T-helper 2 cell (primary cell): ENCODE results near the gene ENOX1.
"Not testable (repeated sequence)": the region's sequence is repeated elsewhere in the genome, so short reads cannot be mapped to it uniquely, and the experiment has no call there.

ENCODE experiments used
- DNase-seq, 5 experiments: peaks; one replicate each; pipeline versions ENCODE4 v3.0.0 to v3.0.0-alpha.2; 2012 to 2022
- total RNA-seq, 2 donors: gene quantifications; one replicate each; lab custom pipeline; 2026; lab: John Stamatoyannopoulos, UW

Gene ENOX1
- total RNA-seq, result 0 to 0.13 reads per million in 2 donors

- DNase-seq, result peak in 3 of 5 experiments; percentile 4 to 37 (median 5)
Measured at GRCh38 chr13:43786766-43787517, at the start of gene ENOX1. TSS of gene ENOX1 (minus strand) at chr13:43786972.

DNA sequence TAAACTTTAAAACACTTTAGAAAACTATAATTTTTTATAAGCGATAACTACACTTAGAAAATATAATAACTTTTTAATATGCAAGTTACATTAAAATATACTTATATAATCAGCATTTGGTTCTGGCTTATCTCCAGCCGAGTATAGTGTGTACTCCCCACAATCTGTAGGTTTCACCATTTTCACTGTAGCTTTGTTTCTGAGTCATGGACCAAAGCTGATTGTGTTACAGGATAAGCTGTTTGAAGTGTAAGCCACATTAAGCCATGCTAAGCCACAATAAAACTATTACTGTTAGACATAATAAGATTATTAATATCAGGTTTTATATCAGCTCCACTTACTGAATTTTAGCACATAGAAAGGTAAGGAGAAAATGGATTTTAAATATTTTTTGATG lies 48.9 kb upstream of the ENOX1 start:
- DNase-seq, result no peak

GRCh38 chr13:43831088-43831487 lies 44.3 kb upstream of the ENOX1 start:
- DNase-seq, result no peak

- no peak for DNase-seq
Measured at GRCh38 chr13:43830497-43830881, 43.7 kb upstream of the ENOX1 start.

DNA sequence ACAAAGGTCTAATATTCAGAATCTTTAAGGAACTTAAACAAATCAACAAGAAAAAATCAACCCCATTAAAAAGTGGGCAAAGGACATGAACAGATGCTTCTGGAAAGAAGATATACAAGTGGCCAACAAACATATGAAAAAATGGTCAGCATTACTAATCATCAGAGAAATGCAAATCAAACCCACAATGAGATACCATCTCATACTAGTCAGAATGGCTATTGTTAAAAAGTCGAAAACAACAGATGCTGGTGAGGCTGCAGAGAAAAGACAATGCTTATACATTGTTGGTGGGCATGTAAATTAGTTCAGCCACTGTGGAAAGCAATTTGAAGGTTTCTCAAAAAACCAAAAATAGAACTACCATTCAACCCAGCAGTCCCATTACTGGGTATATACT lies 37.9 kb upstream of the ENOX1 start:
- not testable (repeated sequence) for DNase-seq

DNA sequence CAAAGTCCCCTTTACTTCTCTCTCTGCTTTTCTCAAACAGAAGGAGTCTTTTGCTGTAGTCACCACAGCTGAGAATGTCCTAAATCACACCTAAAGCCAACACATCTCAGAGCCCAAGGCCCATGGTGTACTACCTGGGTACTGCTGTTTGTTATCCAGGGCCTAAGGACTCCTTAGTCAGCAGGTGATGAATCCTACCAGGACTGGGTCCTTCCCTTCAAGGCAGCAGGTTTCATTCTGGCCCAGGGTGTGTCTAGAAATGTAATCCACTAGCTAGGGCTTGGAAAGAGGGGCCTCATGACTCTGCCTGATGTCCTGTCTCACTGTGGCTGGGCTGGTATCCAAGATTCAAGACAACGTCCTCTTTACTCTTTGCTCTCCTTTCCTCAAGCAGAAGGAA lies 36.2 kb upstream of the ENOX1 start:
- DNase-seq, result no peak

DNA sequence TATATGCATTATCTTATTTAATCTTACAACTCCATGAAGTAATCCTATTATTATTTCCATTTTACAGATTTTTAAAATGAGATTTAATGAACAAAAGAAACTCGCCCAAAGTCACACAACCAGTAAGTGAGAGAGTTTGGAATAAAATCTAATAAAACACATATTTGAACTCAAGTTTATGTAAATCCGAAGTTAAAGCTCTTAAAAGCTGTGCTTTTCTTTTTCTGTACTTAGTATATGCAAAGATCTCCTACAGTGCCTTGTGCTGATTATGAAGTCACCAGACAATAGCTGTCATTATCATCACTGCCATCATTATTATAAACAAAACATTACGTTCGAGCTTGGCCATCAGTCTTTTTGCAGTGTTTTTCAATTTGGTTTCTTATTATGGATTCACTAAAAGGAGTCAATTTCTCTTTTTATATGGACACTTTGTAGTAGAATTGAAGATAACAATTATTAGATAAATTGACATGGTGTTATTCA lies 29.7 kb upstream of the ENOX1 start:
- DNase-seq, result no peak

DNA sequence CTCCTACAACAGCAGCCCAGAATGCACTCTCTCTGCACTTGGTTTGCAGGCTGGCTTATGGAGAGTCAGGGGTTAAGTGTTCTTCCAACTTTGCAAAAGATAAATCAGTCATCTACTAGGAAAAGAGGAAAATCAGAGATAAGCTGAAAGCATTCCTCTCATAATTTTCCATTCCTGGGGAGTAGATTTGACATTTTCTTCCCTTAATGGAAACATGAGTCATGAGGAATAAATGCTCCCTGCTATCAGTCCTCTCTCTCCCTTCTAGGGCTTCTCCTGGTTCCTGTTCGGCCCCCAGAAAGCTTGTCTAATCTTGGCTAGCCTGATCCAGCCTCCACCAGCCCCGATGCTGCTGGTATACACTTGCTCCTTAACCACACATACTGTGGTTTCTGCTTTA lies 28.4 kb upstream of the ENOX1 start:
- DNase-seq, result no peak

DNA sequence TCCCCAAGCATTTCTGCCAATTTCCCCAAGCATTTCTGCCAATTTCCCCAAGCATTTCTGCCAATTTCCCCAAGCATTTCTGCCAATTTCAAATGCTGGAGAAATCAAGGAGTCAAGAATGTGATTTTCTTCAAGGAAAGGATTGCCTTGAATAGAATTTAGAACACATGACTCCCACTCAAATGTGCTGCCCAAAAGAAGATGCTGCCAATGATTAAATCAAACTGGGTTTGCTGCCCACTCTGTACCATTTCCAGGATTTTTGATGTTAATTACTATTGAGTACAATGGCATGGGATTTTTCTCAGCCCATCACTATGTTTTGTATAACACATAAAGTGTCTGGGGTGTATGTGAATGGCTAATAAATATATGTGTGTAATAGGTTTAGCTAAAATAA lies 21.9 kb upstream of the ENOX1 start:
- no peak for DNase-seq

DNA sequence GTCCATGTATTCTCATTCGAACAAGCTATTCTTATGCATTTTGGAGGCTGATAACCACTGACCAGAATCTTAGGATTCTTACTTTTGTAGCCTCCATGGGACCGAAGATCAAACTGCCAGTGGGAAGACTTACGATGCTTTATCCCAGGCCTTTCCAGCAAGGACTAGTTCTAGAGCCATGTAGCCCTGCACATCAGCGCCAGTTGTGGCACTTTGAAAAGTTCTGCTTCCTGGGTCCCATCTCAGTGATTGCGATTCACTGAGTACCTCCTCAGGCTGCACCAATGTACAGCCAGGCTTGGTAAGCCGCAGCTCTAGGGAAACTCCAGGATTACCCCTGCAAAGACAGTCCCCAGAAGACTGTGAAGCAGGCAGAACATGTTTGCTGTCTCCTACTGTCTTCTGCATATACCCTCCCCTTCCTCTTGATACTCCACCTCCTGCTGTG lies 18.9 kb upstream of the ENOX1 start:
- DNase-seq, result no peak

DNA sequence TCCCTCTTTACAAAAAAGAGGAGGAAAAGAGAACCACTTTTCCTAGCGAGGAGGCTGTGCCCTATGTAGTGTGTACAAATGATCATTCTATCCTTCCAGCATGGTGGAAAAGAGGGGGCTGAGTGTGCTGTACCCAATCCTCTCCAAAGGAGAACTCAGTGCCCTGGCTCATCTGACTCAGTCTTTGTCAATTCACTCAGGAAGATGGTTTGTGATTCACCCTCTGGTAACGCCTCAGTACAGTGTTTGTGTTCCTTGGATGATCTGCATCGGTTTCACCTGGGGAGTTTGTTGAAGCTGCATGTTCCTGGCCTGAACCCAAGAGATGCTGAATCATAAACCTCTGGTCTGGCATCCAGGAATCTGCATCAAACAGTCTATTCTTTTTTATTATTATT lies 18.3 kb upstream of the ENOX1 start:
- DNase-seq, result no peak

GRCh38 chr13:43804461-43805070 lies 17.8 kb upstream of the ENOX1 start:
- DNase-seq, result peak in 1 of 5 experiments; percentile 25

DNA sequence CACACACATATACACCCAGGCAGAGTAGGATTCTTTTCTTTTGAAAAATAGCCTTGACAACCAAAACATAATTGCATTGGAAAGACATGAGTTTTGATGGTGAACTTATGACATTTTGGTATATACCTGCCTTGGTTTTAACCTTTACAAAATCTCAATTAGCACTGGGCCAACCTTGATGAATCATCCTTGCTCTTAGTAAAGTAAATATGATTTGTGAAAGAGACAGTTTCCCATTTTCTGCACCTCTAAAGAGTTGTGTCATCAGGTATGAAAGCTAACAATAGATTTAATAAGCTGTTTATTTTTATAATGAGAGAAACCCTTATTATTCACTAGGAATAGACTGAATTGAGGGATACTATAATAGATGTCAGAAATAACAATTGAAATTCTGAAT lies 15.7 kb upstream of the ENOX1 start:
- DNase-seq, result no peak

DNA sequence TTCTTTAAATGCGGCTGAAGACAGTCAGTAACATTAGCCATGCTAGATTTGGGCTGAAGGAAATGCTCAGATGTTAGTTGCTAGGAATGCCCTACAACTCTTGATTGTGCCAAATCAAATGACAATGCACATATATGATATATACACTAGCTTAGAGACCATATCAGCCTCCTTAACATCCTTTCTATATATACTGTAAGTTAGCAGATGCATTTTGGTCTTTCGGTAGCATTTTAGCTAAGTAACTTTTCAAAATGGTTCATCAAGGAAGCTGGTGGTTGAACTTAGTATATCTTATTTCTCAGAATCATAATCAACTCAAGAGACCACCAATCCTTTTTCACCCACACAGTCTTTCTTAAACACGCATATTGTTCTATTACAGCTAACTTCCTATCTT lies 14.1 kb upstream of the ENOX1 start:
- DNase-seq, result no peak

DNA sequence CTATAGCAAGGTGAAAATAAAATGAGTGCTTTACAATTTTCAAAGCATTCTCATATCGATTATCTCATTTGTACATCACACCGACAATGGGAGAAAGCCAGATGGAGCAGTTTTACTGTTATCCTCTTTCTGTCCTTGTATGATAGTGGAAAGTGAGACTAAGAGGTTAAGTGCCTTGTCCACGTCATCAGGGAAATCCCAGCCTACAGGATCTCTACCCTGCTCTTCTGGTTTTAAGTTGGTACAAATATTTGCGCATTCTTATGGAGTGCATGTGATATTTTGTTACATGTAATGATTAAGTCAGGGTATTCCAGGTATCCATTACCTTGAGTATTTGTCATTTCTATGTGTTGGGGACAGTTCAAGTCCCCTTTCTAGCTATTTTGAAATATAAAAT lies 12.4 kb upstream of the ENOX1 start:
- DNase-seq, result no peak

DNA sequence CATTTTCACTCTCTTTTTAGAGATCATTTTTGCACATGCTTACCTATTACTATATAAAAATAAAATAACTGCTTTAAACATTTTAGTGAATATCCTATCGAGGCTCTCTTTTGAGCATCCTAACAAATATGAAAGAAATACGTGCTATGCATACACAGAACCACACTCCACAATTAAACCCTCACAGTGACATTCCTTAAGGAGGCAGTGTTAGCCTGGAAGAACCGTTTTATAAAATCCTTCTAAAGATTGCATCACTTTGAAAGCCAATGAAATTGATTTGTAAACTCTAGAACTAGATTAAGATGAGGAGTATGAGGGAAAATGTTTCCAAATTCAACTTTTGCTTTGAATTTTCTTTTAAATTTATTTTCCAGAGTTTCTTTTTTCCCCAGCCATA lies 11.1 kb upstream of the ENOX1 start:
- DNase-seq, result no peak

- peak in 1 of 5 experiments; percentile 52 for DNase-seq
Measured at GRCh38 chr13:43797159-43797558, 10.4 kb upstream of the ENOX1 start.

DNA sequence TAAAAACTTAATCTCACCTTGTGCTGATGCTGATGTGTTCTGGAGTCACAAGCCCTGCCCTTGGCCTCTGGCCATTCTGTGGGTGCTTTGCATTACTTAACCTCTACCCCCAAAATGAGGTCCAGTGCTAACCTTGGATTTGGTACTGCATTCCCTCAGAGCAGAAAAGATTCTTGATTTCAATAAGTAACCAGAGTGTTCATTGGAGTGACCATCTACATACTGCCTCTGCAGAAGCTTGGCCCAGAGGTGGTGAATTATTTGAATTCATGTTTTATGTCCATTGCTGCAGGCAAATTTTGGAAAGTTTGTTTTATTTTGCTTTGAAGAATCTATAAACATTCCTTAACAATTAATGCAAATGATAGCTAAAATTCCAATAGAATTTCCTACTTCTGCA lies 7.6 kb upstream of the ENOX1 start:
- no peak for DNase-seq

DNA sequence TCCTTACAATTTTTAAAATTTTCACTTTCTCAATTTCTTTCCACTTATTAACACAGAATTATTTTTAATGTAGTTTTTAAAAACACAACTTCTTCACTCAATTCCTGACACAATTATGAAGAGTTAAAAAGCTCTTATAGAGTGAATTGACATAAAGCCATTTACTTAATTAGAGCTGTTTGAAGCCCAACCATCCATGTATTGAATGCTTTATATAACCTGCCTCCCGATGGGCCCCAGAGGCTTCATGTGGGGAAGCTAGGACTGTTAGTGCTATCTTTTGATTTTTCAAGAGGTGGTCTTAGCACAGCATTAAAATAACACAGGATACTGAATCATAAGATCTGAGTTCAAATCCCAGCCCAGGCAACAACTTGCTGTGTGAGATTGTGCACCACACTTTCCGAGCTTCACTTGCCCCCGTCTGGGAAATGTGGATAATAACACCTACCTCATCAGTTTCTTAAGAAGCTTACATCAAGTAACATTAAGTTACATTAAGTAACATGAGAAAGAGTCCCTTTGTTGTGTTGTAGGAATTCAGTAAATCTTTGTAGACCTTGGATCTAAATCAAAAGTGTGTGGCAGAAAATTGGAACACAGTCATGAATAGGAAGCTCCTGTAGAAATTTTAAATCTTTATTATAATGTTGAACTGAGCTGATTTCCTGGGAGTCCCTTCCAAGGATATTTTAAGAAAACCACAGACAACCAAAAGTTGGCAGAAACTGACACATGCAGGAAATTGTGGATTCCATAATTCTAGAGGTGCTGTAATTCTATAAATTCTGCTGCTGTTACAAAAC lies 5.5 kb upstream of the ENOX1 start:
- no peak for DNase-seq

GRCh38 chr13:43787997-43788396 lies 1.2 kb upstream of the ENOX1 start:
- no peak for DNase-seq

DNA sequence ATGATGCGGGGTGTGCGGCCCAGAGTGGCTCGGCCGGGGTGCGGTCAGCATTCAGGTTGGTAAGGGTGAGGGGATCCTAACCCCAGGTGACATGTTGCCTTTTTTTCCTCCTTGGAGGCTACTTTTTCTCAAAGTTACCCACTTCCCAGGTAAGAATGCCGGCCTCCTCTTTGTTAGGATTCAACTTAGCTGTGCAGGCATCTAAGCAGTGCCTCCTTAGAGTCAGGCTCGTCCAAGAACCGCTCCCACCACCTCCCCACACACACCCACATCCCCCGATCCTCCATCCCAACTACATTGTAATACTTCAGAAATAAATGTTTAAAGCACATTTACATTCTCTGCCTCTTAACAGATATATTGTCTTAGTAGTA lies 733 bp upstream of the ENOX1 start:
- DNase-seq, result no peak

DNA sequence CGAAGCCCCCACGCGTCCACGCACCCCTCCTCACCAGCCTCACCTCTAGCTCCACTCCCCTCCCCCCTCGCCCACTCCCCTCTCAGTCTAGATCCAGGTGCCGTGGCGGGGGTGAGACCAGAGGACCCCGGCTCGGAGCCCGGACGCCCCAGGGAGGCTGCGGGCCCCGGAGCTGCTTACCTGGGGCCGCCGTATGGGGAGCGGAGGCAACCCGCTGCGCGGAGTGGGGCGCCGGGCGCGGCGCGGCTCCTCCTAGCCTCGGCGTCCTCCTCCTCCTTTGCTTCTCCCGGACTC lies 353 bp downstream of the ENOX1 start:
- DNase-seq, result peak in 1 of 5 experiments; percentile 5

DNA sequence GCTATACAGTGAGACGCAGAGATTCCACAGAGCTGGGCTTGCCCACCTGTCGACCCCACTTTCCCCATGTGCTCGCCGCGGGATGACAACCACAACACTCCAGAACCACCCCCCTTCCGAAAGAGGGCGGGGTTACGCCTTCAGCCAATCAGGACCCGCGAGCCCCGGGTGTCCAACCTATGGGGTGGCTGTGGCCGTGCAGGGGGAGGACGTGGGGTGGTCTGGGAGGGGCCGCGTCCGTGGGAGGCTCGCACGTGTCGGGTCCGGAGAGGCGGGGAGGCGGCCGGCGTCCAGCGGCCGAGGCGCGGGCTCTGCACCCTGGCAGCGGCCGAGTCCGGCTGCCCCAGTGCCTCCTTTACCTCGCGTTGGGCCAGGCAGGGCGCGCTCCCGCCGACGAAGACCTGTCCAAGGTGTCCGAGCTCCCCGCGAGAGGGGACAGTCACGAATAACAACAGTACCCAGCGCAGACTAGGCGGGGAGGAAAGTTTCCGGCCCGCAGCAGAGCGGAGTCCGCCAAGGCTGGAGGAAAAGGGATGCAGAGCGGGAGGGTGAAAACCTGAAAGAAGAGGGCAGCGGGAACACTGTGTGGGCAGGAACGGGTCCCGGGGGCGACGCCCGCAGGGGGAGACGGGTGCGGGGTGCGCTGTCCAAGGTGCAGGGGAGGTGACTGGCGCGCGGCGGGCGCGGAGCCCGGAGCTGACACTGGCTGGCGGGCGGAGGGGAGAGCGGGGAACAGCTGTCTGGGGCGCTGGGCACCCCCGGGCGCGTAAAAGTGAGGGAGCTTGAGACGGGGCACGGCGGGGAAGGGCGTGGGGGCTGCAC lies 911 bp downstream of the ENOX1 start:
- peak in 2 of 5 experiments; percentile 6 to 24 for DNase-seq
